Tibial nerve (tissue), 4 donors: Measurements from ENCODE around the gene TGFB2. TPM values are rescaled to one million over a fixed set of nuclear protein-coding genes. Genes with fewer than 3 reads are reported as not detected.

Source experiments
- DNase-seq, 2 donors: peaks; one replicate each; pipeline ENCODE4 v3.0.0-alpha.2; 2019; ENCODE audit warnings: low spot score in 2 of 2
- H3K27ac ChIP-seq, 4 donors: fragments of 200-600 bp; sonication (generic) in 3 of 4; one replicate each; pipeline ENCODE4 v1.5.1; 2017 to 2019; ENCODE audit warnings: mild to moderate bottlenecking in 1 of 4
- H3K27me3 ChIP-seq, 2 donors: fragments of 200-600 bp; sonication (generic) in 1 of 2; one replicate each; pipeline versions ENCODE4 v1.5.1 to v1.6.0; 2017 to 2019
- H3K36me3 ChIP-seq, 3 donors: fragments of 200-600 bp; sonication (generic); one replicate each; pipeline ENCODE4 v1.5.1; 2018 to 2019
- H3K4me1 ChIP-seq, 4 donors: fragments of 200-600 bp; sonication (generic) in 3 of 4; one replicate each; pipeline ENCODE4 v1.5.1; 2017 to 2019
- H3K4me3 ChIP-seq, 4 donors: fragments of 200-600 bp; sonication (generic) in 3 of 4; one replicate each; pipeline ENCODE4 v1.5.1; 2017 to 2019; ENCODE audit warnings: mild to moderate bottlenecking in 1 of 4, moderate library complexity in 1 of 4
- H3K9me3 ChIP-seq, 4 donors: fragments of 200-600 bp; sonication (generic) in 3 of 4; one replicate each; pipeline ENCODE4 v1.5.1; 2017 to 2019
- EP300 ChIP-seq, 2 donors: sonication (generic); formaldehyde crosslinking; IDR thresholded peaks; one replicate each; pipeline ENCODE4 v1.6.1; 2017; ENCODE audit warnings: antibody characterized with exemption in 2 of 2, mild to moderate bottlenecking in 1 of 2
- POLR2A ChIP-seq, 2 donors: fragments of 450-650 bp; IDR thresholded peaks; one replicate each; pipeline ENCODE4 v1.6.1; 2017; ENCODE audit warnings: antibody characterized with exemption in 2 of 2, mild to moderate bottlenecking in 2 of 2, moderate library complexity in 2 of 2
- WGBS, 2 donors: methylation state at CpG; one replicate each; pipeline ENCODE4 v1.1.5; 2018; 5-methylcytosine and 5-hydroxymethylcytosine counted together
- total RNA-seq, 4 donors: library from RNA; depleted of rRNA; stranded (reverse); fragments of >200 nt; gene quantifications; one replicate each; pipeline ENCODE4 v1.1.0, GENCODE V29; 2016
- TF ChIP-seq, protein P1 (sequence below), 5 experiments: fragments of 200-600 bp in 3 of 5; fragments of 450-650 bp in 2 of 5; sonication (generic) in 3 of 5; IDR thresholded peaks; one replicate each; pipeline ENCODE4 v1.5.1; 2016 to 2019; ENCODE audit warnings: antibody characterized with exemption in 5 of 5, mild to moderate bottlenecking in 3 of 5, moderate library complexity in 2 of 5

TGFB2 gene
- total RNA-seq, 4 donors from 2014 or later = 7.3 to 13.5 (median 8.3) TPM

DNA sequence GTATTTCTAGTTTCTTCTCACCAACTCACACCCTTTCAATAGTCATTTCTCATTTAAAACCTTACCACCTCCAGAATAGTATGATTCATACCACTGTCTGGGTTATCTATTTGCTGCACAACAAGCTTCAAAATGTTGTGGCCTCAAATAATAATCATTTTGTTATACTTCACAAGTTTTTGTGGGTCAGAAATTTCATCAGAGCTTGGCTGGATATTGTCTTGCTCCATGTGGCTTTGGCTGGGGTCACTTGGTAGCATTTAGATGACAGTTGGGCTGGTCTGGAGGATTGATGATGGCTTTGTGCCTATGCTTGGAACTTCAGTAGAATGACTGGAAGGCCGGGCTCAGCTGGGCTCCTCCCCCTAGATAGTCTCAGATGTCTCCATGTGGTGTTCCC is 66.0 kb downstream of the TGFB2 start:
- Histone ChIP-seq H3K4me1 (no peaks in the 10 kb centered on the region), H3K36me3 (no peaks in the 10 kb centered on the region), H3K9me3 (no peaks in the 10 kb centered on the region), H3K27ac (no peak overlapping the region), H3K4me3 (no peak overlapping the region), H3K27me3 (no peaks in the 10 kb centered on the region)
- 88 to 95% methylated on average over 1 of the region's 1 CpG for WGBS, 2 donors
- TF ChIP-seq POLR2A (IDR thresholded peaks at IDR 0.05) (no peak), EP300 (IDR thresholded peaks at IDR 0.05) (no peak)
- TF ChIP-seq, protein P1, sequence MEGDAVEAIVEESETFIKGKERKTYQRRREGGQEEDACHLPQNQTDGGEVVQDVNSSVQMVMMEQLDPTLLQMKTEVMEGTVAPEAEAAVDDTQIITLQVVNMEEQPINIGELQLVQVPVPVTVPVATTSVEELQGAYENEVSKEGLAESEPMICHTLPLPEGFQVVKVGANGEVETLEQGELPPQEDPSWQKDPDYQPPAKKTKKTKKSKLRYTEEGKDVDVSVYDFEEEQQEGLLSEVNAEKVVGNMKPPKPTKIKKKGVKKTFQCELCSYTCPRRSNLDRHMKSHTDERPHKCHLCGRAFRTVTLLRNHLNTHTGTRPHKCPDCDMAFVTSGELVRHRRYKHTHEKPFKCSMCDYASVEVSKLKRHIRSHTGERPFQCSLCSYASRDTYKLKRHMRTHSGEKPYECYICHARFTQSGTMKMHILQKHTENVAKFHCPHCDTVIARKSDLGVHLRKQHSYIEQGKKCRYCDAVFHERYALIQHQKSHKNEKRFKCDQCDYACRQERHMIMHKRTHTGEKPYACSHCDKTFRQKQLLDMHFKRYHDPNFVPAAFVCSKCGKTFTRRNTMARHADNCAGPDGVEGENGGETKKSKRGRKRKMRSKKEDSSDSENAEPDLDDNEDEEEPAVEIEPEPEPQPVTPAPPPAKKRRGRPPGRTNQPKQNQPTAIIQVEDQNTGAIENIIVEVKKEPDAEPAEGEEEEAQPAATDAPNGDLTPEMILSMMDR (IDR thresholded peaks at IDR 0.05) = no peak
- no peak for DNase-seq

DNA sequence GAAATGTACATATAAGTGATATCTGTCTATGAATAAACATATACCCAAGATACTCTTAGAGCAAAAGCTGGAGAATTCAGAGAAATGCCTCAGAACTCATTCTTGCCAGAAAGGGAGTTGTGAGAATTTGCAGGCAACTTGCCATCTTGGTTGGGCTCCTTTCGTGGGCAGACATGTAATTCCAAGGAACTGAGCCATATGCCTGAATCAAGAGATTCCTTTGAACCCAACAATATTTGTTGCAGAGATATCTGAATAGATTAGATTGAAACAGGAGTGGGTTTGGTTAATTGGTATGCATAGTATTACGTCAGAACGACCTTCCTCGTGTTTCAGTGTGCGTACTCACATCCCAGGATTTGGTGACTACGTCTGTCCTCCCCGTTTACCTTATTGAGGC is 67.0 kb downstream of the TGFB2 start:
- peaks cover 0 to 9% (median 0%) of the 10 kb centered on the region in 3 donors for H3K36me3 ChIP-seq
- no peaks in the 10 kb centered on the region for H3K27me3 ChIP-seq
- H3K27ac ChIP-seq = no peak overlapping the region
- 74 to 75% methylated on average over 7 of the region's 7 CpGs for WGBS, 2 donors
- H3K9me3 ChIP-seq = peaks cover 0 to 2% (median 0%) of the 10 kb centered on the region in 4 donors
- TF ChIP-seq EP300 (IDR thresholded peaks at IDR 0.05) (no peak), POLR2A (IDR thresholded peaks at IDR 0.05) (no peak)
- TF ChIP-seq, protein P1 (IDR thresholded peaks at IDR 0.05) = no peak
- no peak overlapping the region for H3K4me3 ChIP-seq
- no peak for DNase-seq
- no peaks in the 10 kb centered on the region for H3K4me1 ChIP-seq

DNA sequence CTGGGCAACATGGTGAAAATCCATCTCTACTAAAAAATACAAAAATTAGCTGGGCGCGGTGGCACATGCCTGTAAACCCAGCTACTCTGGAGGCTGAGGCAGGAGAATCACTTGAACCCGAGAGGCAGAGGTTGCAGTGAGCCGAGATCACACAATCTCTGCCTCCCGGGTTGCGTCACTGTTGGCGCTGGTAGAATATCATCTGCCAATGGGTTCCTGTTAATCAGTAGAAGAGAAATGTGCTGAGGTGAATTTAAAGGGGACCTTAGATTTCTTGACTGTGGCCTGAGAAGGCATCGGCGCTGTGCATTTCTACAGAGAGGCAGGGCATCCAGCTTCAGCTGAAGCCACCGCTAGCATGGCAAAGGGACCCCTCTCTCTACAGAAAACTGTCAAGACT is 68.0 kb downstream of the TGFB2 start:
- TF ChIP-seq EP300 (IDR thresholded peaks at IDR 0.05) (no peak), POLR2A (IDR thresholded peaks at IDR 0.05) (no peak)
- TF ChIP-seq, protein P1 (IDR thresholded peaks at IDR 0.05) = no peak
- Histone ChIP-seq H3K4me3 (no peak overlapping the region), H3K4me1 (no peaks in the 10 kb centered on the region), H3K9me3 (peaks cover 0 to 12% (median 0%) of the 10 kb centered on the region in 4 donors), H3K36me3 (peaks cover 0 to 17% (median 0%) of the 10 kb centered on the region in 3 donors), H3K27me3 (no peaks in the 10 kb centered on the region), H3K27ac (no peak overlapping the region)
- WGBS, 2 donors = 94 to 97% methylated on average over 10 of the region's 10 CpGs
- no peak for DNase-seq

DNA sequence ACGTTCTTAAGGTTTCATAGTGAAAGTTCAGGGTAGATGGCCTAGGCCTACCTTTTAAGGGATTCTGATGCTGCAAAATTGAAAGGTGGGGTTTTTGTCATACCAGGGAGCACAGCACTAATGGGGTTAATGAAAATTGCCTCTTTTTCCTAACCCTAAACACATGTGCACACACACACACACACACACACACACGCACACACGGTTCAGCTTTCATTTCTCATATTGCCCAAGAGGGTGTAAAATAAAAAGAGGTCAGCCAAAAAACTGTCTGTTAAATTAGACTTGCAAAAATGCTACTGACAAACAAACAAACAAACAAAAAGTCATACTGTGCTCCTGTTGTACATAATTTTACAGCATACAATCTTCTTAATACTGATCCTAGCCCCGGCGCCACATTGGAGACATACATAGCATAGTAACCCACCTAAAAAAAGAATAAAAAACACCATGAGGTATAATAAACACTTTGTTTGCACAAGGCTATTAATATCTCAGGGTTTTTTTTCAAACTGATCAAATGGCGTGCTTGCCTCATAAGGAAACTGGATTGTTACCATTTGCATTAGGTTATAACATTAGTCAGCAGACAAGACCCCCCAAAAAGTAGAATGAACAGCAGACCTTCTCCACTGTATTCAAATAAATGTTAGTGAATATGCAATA is 69.1 kb downstream of the TGFB2 start:
- Histone ChIP-seq H3K9me3 (peaks cover 0 to 12% (median 0%) of the 10 kb centered on the region in 4 donors), H3K36me3 (peaks cover 0 to 17% (median 0%) of the 10 kb centered on the region in 3 donors), H3K4me3 (no peak overlapping the region), H3K27ac (no peak overlapping the region), H3K27me3 (no peaks in the 10 kb centered on the region), H3K4me1 (no peaks in the 10 kb centered on the region)
- no peak for DNase-seq
- TF ChIP-seq EP300 (IDR thresholded peaks at IDR 0.05) (no peak), POLR2A (IDR thresholded peaks at IDR 0.05) (no peak)
- TF ChIP-seq, protein P1 (IDR thresholded peaks at IDR 0.05) = no peak
- 73 to 74% methylated on average over 6 of the region's 6 CpGs for WGBS, 2 donors

DNA sequence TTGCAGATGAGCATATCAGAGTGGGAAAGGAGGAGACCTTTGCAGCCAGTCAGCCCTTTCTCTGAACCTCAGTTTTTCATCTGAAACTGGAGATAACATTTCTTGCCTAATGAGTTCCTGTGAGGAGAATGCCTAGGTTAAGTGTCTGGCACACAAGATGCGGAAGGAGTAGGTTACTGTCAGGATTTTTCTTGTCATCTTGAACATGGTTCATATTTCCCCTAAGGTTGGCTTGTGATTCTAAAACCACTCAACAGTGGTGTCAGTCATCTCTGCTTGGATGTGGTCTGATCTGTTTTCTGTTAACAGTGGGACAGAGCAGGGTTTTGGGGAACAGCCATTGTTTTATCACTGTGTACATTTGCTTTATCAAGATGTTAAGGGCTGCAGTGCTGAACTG is 70.6 kb downstream of the TGFB2 start:
- H3K27me3 ChIP-seq = no peaks in the 10 kb centered on the region
- DNase-seq = no peak
- peaks cover 0 to 17% (median 0%) of the 10 kb centered on the region in 3 donors for H3K36me3 ChIP-seq
- H3K9me3 ChIP-seq = peaks cover 0 to 12% (median 0%) of the 10 kb centered on the region in 4 donors
- no peak overlapping the region for H3K4me3 ChIP-seq
- TF ChIP-seq EP300 (IDR thresholded peaks at IDR 0.05) (no peak), POLR2A (IDR thresholded peaks at IDR 0.05) (no peak)
- TF ChIP-seq, protein P1 (IDR thresholded peaks at IDR 0.05) = no peak
- WGBS, 2 donors = 88 to 95% methylated on average over 1 of the region's 1 CpG
- no peak overlapping the region for H3K27ac ChIP-seq
- H3K4me1 ChIP-seq = peaks cover 0 to under 1% (median 0%) of the 10 kb centered on the region in 4 donors
